Colon (tissue), 2 donors: ENCODE measurements around the gene NFYB.

Experiments used
- FAIRE-seq: peaks from 2 replicates; lab custom pipeline; 2012; peaks lifted over from hg19 to GRCh38; lab: Jason Lieb, UNC
- donor health status: control.
- donor health status: control.

The NFYB gene

DNA sequence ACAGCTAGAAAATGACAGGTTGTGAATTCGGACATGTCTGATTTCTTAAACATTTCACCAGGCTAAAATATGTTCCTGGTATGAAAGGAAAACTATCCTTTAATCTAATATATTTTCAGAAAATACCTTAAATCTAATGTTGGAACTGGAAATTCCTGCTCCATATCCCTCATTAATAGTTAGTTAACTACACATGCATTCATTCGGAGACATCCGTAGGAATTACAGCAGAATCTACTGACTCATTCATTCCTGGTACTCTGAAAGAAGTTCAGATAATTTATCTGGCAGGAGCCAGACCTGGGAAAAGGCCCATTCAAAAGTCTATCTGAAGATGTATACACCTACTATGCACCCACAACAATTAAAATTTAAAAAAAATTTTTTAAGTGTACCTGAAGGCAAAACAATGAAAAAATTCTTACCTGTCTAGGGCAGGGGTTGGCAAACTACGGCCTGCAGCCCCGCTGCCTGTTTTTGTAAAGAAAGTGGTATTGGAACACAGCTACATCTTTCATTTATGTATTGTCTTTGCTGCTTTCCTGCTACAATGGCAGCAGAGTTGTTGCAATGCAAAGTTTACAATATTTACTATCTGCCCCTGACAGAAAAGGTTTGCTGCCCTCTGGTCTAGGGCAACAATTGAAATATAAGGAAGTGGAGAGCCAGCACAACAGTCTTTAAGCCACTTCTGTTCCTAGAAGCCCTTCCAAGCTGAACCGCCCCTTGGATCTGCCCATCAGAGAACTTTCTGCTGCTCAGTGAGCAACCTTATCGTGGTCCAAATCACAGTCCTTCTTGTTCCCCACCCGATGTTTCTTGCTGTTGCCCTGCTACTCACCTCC, 17.9 kb upstream of the NFYB start:
- FAIRE-seq = no peak

DNA sequence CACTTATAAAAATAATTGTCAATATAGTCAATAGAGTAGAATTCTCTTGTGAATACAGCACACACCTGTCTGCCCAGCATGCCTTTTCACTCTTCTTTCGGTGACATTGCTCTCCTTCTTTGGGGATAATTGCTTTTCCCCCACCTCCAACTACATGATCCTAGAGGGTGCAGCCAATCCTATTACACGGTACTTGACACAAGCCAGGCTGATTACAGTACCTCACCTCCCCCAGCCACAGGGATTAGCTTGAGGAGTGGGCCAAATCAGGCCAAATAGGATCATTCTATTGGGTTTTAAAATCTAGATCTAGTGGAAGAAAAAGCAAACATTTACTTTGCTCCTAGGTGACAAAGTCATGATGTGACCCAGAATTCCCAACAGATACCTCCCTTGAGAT, 16.8 kb upstream of the NFYB start:
- no peak for FAIRE-seq

DNA sequence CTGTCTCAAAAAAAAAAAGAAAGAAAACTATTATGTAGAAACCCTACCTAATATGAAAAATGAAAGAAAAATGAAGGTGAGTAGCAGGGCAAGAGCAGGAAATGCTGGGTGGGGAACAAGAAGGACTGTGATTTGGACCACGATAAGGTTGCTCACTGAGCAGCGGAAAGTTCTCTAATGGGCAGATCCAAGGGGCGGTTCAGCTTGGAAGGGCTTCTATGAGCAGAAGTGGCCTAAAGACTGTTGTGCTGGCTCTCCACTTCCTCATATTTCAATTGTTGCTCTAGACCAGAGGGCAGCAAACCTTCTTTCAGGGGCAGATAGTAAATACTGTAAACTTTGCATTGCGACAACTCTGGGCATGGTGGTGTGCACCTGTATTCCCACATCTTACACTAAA, 16.3 kb upstream of the NFYB start:
- no peak for FAIRE-seq

DNA sequence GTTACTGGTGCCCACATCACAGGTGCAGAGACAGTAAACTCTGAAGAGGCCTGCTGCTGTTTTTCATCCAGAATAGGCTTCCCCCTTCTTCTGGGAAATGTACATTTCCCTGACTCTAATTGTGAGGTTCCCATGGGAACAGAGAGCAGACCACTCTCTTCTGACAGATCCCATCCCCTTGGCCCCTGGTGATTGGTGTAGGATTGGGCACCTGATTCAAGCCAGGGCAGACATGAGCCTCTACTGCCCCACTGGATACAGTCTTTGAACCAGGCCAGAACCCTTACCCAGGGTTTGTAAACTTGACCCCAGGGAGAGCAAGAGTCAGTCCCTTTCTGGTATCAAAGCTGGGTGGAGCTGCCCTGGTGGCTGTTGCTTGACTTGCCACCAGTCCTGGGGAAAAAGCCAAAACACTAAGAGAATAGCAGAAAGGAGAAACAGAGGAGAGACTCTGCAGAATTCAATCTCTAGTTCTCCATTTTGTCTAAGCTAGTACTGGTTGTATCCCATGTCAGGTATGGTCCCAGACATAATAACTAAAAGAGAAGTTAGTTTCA, 14.8 kb upstream of the NFYB start:
- FAIRE-seq = no peak

DNA sequence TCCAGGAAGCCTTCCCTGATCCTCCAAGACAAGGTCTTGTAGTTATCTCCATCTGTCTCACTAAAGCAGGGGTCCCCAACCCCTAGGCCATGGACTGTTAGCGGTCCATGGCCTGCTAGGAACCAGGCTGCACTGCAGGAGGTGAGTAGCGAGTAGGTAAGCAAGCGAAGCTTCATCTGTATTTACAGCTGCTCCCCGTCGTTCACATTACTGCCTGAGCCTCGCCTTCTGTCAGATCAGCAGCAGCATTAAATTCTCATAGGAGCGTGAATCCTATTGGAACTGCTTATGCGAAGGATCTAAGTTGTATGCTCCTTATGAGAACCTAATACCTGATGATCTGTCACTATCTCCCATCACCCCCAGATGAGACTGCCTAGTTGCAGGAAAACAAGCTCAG, 12.4 kb upstream of the NFYB start:
- FAIRE-seq = no peak

DNA sequence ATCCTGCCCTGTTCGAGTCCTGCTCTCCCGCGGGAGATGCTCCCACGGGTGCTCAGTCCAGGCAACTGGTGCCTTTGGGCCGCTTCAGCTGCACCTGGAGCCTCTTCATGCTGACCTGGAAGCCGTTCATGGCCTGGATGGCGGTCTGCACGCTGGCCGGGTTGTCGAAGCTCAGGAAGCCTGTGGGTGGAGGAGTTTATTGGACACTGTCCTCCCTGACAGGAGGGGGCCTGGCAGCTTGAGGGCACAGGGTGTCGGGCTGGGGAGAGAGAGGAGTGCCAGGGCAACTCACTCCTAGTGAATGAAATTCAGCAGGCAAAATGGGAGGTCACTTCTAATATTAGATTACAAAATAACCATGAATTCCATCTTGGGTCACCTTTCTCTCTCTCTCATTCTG, 9.3 kb upstream of the NFYB start:
- FAIRE-seq = no peak

DNA sequence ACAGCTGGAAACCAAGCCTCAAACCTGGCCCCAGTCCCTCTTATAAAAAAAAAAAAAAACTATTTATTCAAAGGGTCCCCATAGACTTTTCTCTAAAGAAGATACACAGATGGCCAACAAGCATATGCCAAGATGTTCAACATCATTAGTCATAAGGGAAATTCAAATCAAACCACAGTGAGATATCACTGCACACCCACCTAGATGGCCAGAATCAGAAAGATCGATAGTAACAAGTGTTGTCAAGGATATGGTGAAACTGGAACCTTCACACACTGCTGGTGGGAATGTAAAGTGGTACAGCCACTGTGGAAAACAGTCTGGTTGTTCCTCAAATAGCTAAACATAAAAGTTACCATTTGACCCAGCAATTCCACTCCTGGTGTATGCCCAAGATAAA, 5.9 kb upstream of the NFYB start:
- no peak for FAIRE-seq

DNA sequence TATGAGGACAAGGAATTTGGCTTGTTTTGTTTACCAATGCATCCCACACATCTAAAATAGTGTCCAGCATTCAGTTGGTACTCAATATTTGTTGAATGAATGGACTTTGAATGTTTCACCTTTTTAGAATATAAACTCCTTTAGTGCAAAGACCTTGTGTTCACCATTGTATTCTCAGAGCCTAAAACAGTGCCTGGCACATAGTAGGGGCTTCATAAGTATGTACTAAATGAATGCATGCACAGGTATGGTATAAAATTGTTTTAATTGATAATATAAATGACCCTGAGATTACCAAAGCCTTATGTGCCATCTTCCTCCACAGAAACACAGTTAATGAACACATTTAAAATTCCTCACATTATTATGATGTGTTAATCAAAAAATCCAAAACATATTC, 5.0 kb upstream of the NFYB start:
- FAIRE-seq = no peak

DNA sequence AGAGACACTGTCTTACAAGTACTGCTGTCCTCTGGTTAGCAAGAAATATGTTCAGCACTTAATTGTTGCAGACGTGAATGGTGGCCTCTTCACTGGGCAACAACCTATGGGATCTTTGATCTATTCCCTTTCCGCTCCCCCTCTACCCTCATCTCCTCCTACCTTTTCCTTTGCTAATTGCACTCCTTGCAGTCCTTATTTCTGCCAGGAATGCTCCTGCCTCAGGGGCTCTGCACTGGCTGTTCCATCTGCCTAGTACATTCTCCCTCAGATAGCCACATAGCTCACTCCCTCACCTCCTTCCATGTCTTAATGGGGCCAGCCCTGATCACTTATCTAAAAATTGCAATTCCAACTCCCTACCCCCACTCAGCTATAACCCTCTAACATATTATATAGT, 4.5 kb upstream of the NFYB start:
- no peak for FAIRE-seq

DNA sequence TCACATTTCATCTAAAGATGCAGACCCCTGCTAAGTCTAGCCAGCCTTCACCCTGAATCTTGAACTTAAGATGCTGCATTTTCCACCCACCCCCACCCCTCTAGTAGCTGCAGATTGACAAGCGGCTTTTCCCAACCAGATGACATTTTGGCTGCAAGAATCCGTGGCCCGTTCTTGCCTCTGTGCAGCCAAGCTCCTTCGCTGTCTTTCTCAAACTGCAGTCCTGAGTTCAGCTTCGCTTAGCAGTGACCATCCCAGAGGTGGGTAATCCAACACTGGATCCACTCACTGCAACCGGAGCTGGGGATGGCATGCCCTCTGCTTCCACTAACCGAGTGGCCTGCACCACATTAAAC, 765 bp upstream of the NFYB start:
- no peak for FAIRE-seq

DNA sequence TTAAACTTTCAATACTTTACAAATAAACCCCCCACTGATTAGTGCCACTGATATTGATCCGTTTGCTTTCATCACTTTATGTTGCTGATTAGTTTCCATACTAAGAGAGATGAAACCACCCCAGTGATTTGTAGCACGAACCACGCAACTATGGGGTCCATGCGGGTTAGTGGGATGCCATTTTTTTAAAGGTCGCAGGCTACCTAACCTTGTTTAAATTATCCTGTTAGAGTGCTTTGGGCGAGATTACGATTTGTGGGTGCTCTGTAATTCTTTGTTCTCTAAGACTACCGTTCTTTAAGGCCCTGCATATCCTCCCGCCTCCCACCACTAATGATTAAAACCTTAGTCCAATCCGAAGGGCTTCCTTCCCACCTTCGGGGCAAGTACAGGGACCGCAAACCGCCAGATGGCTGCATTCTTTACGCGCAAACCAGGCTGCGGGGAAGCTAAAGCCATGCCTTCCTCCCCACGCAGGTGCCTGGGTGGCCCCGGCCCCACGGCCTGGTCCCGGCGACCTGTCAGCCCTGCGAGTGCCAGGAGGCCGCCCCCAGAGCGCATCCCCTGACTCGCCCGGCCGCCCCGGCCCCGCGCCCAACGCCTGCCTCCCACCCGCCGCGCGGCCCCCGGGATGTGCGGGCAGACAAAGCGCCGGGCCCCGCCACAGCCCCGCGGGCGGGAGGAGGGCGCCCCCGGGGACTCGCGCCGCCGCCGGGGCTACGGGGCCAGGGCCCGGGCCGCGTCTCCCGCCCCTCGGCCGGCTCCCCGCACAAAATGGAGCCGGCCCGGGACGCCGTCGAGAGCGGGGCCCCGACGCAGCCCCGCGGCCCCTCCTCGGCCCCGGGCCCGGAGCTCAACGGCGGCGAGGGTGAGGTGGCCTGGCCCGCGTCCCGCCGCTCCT, 759 bp downstream of the NFYB start:
- FAIRE-seq = no peak

DNA sequence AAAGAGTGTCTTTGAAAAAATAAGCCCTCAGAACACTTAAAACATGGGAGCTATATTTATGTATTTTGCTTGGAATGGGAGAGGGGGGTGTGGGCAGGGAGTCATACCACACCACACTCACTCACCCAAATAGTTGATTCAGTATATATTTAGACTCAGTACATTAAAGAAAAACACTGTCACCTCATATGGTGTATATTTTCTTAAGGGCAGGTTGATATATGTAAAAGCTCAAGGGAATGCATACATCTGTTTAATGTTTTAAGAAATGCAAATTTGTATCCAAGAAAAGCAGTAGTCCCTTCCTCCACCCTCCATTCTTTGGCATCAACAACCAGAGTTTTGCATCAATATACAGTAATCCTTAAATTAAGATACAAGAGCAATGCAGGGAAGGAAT, 1.4 kb downstream of the NFYB start:
- FAIRE-seq = no peak

DNA sequence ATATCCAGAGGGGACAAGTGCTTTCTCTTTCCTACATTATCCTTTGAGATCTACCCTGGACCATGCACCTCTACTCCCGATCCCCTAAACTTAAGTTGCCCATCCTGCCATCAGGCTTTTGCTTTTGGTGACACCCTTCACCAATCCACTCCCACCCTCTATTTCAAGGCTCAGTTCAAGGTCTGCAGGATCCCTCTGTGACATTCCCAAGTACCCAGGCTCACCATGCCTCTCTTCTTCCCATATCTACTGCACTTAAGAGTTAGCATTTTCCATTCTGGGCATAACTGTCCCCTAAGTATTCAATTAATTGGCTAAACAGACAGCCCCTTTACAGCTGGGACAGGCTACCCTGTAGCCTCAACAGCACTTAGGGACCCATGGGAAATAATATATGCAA, 3.1 kb downstream of the NFYB start:
- no peak for FAIRE-seq

DNA sequence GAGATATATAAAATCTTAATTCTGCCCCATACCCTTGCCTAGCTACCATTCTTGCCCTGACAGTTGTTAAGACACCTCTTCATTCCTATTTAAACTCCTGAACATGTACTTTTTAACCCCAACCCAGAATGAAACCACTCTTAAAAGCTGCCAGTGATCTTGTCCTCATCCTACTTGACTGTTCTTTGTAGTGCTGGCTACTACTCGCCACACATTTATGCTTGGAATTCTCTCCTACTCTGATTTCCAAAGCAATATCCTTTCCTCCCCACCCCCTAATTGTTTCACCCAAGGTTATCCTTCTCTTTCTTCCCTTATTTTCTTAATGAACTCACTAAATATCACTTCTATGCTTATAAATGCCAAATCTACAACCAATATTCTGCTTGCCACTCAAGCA, 4.1 kb downstream of the NFYB start:
- FAIRE-seq = no peak

DNA sequence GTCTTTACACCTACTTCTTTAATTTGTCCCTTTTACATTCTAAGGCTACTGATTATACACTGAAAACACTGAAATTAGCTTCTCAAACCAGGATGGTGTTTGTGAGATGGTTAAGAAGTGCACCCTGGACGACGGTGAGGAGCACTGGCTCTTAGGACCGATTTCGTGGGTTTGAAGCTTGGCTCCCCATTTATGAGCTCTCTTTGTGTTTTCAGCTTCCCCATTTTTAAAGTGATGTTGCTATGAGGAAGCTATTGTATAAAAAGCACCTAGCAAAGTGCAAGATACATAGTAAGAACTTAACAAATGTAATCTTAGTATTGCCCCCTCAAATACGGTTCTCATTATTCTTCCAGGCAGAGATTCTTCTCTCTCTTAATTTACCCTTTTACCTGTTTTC, 4.7 kb downstream of the NFYB start:
- FAIRE-seq = no peak

DNA sequence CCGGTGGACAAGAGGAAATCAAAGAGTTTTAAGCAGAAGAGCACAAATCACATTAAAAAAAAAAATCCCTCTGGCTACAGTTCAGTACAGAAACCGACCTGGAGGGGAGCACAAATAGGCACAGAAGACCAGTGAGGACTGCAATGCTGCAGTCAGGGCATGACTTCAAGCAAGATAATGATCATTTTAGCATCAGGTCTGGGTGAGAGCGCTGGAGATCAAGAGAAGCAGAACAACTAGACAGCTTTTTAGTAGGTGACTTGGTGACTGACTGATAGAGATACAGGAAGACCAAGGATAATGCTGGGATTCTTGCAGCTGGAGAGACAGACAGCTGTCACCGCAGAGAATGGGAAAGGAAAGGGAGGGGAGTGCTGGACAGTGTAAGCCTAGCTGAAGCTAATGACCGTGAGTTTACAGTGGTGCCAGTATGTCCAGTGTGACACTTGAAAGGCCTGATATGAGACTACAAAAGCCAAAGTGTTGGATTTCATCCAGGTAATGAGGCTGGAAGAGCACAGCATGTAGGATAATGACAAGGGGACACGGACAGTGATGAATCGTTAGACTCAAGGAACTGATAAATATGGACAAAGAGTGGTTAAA, 5.6 kb downstream of the NFYB start:
- no peak for FAIRE-seq

DNA sequence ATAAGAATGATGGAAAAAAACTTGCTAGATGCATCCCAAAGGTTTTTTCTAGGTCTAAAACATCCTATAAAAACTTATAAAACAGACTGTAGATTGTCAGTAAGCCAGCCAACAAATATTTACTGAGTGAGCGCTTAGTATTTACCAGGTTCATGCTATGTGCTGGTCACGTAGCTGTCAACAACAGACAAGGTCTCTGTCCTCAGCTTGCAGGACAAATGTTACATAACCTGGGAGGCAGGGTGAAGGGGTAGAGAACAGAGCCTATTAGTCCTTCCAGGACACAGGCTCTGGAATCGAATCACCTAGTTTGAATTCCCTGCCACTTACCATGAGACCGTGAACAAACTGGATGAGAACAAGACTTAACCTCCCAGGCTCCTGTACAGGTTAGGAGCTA, 6.4 kb downstream of the NFYB start:
- no peak for FAIRE-seq

DNA sequence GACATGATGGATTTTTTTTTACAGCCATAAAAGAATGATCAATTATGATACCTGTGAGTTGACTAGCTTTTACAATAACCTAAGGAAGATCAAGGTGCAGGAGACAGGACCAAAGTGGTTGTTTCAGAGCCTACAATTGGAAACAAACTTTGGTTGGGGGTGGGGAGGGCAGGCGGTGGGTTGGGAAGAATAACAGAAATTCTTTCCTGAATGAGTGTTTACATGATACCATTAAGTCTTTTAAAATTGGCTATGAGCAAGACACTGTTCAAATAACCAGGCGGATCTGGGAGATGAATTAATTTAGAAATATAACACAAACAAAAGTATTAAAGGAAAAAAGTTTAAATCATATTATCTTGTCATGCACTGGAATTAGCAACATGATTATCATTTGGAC, 7.2 kb downstream of the NFYB start:
- FAIRE-seq = no peak

DNA sequence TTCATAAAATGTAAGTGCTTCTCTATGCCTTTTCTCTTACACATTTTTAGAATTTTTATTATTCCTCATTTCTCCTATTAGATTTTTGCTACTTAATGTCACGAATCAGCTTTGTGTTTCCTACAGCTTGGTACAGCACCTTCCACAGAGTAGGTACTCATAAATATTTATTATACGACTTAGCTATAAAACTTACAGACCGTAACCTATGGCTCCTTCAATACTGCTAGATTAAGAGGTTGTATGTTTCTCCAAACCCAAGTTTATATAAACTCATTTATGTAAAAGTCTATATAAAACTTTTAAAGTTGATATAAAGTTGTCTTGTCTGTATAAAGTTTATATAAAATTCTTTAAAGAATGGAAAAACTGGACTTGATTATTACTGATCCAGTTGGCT, 11.5 kb downstream of the NFYB start:
- FAIRE-seq = peak; percentile 31

DNA sequence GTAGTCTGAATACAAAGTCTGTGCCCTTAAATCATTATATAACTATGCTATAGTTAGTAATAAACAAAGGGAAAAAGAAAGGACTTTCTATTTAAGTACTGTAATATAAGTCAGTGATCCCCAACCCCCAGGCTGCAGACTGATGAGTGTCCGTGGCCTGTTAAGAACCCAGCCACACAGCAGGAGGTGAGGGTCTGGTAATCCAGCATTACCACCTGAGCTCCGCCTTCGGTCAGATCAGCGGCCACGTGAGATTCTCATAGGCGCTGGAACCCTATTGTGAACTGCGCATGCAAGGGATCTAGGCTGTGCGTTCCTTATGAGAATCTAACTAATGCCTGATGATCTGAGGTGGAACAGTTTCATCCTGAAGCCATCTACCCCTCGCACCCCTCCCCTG, 15.7 kb downstream of the NFYB start:
- FAIRE-seq = no peak

DNA sequence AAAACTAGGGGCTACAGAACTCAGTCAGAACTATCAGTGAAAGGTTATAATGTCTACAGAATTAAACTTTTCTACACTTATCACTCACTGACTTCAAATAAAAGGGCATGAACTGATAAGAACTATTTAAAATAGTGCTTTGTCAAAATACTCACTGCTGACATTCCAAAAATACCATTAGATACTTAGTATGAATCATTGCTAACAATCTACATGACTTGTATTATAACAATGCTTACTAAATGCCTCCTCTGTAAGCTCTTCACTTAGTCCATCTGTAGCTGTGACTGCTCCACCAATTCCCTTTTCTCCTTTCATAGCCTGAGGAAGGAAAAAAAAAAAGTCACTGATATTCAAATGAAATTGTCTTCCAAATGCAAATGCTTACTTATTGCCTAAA, 17.0 kb downstream of the NFYB start:
- FAIRE-seq = no peak

DNA sequence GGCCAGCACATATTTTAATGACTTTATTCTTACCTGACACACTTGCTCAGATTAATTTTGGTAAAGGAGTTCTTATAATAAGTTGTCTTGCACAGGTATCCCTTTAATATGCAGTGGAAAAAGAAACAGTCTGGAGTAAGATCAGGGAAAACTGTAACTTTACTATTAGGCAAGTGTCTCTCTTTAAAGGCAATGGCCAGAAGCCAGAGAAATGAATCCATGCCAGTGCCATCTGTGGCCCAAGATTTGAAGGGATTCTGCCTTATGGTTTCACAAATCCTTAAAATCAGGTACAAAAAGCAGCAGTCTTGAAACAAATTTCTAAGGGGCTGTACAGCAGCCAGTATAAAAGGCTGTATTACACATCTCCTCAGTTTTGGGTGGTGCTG, 22.4 kb downstream of the NFYB start:
- FAIRE-seq = no peak
